EL (cell line): ENCODE data around the gene TTC6.
A peak's percentile ranks its signal among the peaks of the same experiment; 100 is the strongest.

Experiments
- DNase-seq: peaks from one replicate; pipeline ENCODE4 v3.0.0-alpha.2; 2016

Gene TTC6

DNA sequence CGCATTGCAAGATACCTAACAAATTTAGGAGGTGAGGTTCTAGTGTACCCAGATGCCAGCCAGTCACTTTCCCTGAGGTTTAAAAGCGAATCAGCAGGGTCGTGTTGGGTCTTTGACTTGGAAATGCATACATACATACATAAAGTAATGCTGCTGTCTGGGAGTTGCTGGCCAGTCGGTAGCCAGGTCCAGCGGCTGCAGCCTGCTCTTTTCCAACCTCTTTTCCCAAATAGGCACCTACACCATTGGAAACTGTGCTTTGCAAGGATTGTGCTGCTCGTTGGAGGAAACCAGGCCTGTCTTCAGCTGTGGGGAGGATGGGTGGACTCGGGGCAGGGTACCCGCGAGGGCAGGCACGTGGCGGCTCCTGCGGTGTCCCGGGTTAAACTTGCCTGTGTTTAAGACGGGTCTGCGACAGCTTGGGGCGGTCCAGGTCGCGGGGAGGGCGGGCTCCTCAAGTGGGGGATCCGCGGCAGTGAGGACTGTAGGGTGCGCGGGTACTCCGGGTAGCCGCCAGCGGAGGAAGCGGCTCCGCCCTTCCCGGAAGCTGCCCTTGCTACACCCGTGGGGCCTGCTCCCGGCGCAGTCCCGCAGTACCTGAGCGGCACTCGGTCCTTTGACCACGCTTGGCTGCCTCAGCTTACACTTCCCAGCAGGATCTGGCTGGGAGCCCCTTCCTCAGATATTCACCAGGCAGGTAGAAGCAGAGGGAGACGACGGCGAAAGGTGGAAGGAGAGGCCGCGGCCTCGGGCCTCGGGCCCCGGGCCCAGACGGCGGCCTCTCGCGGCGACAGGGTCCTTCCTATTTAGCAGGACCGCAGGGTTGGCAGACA lies 2.7 kb downstream of the TTC6 start:
- DNase-seq, result no peak

DNA sequence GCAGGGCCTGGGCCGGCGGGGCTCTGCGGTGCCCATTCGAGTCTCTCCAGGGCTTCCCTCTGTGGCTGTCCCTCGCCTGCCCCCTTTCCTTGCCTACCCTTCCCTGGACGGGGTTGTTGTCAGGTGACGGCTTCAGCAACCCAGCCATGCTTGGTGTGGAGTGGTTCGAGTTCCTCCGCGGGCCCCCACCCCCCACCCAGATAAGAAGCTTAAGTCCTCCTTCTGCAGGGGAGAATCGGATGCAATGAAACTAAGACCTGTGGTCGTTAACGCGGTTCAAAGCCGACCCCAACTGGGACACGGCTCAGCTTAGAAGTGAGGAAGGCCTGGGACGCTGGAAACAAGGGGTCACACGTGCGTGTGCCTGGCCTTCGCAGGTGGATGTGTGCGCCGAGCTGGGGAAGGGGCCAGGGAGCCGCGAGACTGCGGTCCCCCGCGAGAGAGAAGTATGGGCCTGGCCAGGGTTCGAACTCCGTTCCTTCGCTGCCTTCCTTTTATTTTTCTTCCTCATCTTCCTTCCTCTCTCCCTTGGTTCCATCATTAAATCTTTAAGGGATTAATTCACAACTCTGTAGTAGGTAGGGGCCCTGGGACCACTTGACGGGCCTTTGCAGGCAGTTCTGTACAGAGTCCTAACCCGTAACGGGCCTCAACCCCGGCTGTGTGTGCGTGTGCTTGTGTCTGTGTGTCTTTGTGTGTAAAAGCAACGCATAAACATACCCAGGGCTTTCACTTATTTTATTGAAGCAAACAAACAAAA lies 3.5 kb downstream of the TTC6 start:
- DNase-seq, result no peak

DNA sequence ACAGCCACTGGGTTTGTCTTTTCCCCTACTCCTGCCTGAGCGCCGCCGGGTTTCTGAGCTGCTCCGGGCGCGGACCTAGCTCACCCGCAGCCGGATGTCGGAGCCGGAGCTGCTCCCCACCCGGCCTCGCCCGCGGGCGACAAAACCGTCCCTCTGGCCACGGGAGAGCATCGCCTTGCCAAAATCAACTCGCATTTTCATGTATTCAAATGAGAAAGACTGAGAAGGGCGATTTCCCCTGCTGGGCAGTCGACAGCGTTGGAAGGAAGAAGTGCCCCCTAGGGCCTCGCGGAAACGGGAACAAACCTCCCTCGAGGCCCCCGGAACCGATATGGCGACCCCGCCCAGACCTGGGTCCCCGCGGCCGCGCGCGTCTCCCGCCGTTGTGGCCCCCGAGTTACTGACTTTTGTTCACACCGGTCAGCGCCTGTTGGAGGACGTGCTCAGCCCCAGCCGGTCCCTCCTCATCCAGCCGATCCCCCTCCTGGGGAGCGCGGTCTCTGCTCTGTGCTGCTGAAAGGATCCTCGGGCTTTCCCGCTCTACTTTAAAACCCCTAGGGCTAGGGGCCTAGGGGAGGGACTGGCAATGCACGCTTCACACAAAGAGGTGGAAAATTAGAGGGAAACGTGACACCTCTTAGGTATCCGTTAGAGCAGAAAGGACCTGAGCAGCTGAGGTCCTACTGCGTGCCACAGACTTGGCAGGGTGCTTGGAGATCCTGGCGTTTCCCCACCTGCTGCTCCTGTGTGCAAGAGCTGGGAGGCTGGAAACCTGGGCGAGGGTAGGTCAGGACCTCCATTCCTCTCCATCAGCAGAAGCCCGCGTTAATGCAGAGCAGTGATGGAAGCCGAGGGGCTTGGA lies 4.3 kb downstream of the TTC6 start:
- peak; percentile 29 for DNase-seq

DNA sequence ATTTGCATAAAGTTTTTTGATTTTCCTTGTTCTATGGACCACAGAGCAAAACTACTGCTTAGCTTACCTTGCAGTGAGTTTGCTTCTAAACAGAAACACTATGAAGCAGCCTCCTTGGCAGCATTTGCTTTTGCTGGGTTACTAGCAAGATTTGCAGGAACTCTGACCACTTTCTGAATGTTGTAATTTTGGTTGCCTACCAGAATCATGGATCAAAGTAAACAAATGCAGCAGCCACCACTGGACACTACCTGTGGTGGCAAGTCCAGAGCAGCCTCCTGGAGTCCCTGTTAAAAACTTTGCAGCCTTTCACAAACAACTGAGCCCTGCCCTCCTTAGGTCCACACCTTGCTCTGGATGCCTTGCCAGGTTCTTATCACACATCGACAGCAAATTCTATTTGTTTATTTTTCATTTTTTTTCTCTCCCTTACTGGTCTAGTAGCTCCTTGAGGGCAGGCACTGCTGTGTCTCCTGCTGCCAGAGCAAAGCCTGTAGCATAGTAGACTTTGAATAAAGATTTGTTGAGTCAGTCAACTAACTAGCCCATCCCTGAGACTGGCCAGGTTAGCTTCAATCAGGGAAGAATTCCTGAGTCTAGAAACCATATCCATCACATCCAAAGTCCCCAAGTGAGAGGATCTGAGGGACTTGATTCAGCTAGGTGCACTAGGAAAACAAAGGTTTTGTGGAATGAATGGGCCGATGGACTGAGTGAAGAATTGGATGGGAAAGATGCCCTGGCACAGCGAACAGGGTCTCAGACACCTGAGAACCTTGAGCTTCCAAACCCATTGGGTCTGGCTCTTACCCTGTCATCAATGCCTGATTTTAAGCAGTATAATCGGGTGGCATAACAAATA lies 5.7 kb downstream of the TTC6 start:
- no peak for DNase-seq

DNA sequence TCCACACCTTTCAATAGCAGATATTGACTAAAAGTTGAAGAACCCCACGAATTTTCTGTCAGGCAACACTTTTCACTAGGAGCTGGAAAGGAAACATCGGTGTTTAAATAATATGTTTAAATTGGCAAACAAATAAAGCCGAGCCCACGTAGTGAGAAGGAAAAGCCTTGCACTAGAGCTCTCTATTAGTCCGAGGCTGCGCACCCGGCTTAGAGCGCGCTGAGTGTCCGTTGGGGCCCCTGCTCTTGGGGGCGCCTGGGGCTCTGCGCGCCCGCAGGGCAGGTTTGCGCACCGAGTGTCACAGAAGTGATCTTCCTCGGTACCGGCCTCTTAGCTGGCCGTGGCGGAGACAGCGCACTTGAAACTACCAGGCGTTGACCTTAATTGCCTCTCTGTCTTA lies 6.4 kb downstream of the TTC6 start:
- no peak for DNase-seq

DNA sequence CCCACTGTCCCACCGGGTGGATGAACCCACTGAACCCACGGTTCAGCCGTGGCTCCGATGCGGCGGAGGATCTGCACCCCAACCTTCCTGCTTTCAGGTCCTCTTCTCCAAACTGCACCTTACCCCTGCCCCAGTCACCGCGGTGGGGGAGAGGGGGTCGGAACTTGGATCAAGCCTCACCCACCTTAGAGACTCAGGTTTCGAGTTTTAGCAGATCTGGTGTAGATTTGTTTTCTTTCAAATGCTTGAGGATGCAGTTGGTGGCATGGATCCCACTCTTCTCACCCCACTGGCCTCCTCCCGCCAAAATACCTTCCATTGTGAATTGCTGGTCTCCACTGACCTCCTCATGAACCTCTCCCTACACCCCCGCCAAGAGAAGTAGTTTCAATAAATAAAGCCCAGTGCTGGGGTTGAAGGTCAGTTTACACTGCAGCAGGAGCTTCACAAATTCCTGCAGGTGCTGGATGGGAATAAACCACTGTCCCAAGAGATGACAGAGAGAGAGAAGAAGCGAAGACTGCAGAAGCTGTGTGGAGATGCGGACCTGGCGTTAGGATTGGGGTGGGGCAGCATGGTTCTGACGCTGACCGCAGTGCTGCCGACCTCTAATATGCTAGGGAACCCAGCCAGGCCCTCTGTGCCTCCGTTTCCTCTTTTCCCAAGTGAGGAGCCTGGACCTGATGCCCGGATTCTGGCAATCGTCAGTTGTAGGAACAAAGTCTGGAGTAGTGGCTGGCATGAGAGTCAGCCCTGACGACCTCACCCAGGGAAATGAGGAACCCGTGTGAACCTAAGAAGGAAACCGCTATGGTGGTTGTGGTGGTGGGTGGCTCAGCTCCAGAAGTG lies 7.4 kb downstream of the TTC6 start:
- DNase-seq, result no peak

DNA sequence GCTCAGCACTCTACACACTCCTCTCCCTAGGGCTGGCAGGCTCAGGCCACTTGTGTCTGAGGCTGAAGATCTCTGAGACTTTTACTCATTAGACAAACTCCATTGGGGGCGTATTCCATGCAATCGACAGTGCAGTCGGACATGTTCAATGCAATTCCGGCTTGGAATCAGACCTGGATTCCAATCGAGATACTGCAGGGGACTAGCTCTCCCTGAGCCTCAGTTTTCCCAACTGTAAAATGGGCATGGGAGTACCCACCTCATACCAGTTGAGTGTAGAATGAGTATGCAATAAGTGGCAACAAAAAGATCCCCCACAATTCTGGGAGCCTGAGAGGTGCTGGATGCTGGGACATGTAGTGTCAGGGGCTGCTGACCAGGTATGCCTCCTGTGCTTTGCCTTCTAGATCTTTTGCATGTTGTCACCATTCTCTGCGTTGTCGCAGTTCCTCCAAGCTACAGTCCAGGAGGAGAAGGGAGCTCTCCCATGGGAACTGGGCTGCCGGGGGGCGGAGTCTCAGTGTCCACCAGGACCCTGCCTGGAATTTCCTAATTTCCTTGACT lies 8.3 kb downstream of the TTC6 start:
- no peak for DNase-seq

DNA sequence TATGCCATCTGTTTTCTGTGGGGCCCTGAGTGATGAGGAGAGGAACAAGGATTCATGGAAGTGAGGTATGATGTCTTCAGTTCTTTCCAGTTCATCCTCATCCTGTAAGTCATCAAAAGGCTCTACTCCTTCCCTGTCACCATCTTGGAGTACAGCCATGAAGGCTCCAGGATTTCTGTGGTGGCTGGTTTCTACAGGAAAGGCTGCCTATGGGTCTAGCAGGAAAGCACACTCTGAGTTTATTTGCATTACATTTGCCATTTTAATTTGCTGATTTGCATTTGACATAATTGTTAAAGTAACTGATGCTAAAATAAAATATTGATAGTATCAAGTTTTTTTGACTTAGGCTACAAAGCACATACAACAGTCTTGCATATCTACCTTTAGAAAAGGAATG lies 11.2 kb downstream of the TTC6 start:
- DNase-seq, result no peak

DNA sequence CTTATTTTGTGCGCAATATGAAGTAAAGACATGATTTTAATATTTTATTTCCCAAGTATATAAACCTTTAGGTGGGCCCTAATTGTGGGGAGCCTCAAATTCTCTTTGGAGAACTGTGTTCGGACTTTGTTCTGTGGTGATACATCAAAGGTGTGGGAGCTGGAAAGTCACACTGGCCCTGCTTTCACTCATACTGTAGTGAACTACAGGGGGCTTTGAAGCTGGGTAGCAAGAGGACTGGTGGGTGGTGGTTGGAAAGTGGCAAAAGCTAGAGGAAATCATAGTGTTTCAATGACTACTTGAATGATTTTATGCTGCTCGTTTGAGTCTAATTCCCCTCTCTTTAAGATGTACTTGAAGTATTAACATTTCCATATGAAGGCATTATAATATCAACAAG lies 13.2 kb downstream of the TTC6 start:
- DNase-seq, result no peak

DNA sequence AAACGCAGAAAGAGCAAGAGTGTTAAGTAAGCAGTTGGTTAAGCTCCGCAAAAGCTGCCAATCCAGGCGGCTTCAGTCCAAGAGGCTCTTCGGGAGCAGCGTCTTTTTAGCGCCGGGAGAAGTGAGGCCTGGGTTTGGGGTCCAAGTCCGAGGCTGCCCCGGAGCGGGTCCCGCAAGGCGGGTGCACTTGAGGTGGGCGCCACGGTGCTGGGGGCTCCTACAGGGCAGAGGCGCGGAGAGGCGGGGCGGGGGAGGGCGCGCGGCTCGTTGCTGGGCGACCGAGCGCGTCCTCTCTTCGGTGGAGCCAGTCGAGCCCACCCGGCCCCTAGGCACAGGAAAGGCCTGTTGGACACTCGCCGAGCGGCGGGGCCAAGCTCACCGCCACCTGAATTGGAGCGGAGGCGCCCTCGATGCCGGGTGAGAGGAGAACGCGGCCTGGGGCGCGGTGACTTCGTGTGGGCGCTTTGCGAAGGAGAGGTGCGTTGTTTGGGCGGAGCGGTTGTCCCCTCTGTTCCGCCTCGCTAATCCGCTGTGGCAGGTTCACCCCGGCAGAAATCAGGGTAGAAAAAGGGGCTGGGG lies 15.6 kb downstream of the TTC6 start:
- DNase-seq, result no peak

DNA sequence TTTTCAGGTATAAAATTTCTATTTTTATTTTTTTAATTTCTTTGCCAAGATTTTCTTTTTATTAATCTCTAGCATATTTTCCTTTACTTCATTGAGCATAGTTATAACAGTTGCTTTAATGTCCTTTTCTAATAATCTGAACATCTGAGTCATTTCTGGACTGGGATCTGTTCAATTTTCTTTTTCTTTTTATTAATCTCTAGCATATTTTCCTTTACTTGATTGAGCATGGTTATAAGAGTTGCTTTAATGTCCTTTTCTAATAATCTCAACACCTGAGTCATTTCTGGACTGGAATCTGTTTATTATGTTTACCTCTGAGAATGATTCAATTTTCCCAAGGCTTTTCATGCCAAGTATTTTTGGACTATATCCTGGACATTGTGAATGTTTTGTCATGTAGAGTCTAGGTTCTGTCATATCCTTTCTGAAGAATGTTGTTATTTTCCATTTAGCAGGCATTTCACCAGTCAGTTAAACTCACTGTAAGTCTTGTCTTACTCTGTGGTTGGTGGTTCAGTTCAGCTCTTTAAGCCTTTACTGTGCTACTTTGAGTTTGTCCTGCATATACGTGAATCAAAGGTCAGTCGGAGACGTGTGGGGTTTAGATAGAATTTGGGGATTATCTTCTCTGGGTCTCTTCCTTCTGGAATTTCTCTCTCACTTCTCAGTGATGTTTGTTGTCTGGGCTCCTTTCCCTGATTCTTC lies 20.3 kb downstream of the TTC6 start:
- DNase-seq, result no peak

DNA sequence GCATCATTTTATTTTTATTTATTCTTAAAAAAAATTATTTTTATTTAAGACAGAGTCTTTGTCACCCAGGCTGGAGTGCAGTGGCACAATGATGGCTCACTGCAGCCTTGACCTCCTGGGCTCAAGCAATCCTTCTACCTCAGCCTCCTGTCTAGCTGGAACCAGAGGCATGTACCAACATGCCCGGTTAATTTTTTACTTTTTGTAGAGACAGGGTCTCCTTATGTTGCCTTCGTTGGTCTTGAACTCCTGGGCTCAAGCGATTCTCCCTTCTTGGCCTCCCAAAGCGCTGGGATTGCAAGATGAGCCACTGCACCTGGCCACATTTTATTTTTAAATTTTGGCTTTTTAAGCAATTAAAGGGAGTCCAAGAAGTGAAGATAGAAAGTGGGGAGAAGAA lies 21.4 kb downstream of the TTC6 start:
- no peak for DNase-seq

DNA sequence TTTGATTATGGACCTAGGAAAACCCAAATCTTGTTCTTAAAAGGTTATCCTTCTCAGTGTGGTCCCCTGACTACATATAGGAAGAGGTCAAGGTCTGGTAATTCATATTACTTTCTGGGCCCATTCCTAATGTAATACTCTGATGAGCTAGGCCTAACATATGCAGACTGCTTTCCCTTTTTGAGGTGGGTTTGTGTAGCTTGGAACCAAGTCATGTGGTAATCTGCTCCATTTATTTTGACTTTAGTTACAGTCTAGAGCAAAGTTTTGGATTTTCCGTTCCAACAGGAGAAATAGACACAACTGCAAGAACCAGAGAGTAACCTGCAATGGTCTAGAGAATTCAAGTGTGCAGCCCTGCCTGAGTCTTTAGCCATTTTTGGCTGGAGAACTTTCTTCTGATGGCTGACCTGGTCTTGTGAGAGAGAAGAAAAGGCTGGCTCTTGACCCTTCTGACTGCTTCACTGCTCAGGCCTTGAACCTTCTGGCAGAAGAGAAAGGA lies 22.5 kb downstream of the TTC6 start:
- DNase-seq, result no peak

DNA sequence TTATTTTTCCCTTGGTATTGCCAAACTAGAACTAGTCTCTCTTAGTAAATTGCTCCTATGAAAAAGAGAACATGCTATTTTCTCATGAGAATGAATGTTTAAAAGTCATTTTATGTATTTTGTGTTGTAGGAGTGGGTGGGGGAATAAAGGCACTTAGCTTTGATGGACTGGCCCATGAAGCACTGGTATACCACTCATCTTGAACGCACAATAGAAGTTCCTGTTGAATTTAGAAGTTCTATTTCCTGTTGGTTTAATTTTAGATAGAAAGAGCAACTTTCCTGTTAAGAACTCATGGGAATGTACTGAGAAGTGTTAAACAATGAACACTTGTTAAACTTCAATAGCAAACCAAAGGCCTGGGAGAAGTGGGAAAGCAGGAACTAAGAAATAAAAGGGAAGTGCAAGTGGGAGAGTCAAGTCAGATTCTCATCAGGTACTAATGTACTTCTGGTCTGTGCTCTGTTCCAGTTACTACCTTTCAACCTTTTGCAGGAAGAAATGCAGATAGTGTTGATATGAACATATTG lies 23.1 kb downstream of the TTC6 start:
- no peak for DNase-seq

DNA sequence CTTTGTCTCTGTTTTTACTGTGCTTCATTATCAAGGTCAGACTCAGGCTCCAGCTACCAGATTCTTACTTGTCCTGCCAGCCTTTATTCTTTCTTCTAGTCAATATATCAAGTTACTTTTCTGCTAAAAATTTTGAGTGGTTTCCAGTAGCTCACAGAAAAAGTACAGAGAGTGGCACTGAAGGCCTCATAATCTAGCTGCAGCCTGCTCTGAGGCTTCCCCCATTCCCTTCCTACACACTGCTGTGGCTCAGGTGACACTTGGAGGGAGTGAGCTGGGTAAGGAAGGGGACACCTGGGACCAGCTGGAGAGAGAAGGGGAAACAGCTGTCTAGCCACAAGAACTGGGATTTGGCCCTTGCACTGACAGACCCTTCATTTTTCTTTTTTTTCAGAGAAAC lies 25.4 kb downstream of the TTC6 start:
- no peak for DNase-seq

DNA sequence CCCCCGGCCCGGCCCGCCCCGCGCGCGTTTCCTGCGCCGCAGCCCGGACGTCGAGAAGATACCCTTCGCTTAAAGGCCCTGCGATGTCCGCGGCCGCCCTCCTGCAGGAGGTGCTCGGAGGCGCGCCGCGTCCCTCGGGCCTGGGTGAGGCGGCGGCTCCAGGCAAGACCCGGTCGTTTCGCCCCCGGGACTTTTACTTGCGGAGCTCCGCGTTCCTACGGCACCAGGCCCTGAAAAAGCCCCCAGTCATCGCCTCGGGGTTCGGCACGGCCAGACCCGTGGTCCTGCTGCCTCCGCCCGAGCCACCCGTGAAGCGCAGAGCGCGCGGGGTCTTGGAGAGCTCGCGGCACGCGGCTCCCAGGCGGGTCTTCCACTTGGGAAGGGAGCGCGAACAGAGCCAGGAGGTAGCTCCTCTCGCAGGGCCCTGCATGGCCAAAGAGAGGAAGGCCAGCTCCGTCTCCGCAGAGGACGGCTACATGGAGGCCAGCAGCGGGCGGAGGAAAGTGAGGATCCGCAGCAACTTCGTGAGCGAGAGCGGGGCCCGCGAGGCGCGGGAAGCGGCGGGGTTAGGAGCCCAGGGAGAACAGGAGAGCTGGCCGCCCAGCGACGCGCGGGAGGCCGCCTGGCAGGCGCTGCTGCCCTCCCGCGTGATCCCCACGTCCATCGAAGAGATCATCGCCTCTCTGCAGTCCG lies 26.9 kb downstream of the TTC6 start:
- DNase-seq, result peak; percentile 31

DNA sequence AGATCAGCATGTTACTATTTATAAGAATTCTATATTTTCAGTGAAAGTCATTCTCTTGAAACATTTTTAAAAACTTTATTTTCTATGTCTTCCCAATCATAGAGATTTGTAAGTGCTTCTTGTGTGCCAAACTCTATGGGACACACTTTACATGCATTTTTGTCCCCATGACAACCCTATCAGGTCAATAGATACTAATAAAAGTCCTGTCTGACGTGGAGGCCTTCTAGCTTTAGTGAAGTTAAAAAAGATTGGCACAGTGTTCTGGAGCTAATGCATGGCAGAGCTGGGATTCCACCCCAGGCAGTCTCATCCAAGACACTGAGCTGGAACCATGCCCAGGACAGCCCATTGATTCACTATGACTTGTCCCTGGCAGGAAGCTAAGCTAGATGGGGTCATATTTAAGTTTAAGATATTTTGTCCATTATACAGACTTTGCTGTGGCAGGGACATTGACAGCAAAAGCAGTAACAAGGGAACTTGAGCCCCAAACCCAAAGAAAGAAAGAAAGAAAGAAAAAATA lies 28.1 kb downstream of the TTC6 start:
- peak; percentile 88 for DNase-seq

DNA sequence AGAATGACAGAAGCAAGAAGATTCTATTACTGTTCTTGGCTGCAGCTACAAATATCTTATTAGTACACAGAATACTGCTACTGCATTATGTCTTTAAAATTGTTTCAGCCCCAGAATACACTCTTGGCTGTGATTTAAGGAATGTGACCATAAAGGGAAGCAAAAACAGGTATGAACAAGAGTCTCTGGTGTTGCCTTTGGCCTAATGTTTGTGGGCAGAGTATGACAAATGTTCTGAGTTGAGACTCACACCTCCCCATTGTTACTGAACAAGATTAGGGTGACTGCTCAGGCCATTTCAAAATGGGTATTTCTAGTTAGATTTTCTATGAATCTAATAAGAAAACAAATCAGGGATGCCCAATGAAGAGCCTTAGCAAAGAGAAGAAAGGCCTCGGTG lies 28.5 kb downstream of the TTC6 start:
- no peak for DNase-seq
